NCI-H2029 treated with DMSO at 0.1 percent for 48 hours (cell line): Measurements from ENCODE around the gene TRMT2A.
A peak's percentile ranks its signal among the peaks of the same experiment; 100 is the strongest.
"Not testable (repeated sequence)": the region's sequence is repeated elsewhere in the genome, so short reads cannot be mapped to it uniquely, and the experiment has no call there.

Experiments used
- DNase-seq: peaks from one replicate; lab custom pipeline; 2025; lab: John Stamatoyannopoulos, UW

TRMT2A gene

DNA sequence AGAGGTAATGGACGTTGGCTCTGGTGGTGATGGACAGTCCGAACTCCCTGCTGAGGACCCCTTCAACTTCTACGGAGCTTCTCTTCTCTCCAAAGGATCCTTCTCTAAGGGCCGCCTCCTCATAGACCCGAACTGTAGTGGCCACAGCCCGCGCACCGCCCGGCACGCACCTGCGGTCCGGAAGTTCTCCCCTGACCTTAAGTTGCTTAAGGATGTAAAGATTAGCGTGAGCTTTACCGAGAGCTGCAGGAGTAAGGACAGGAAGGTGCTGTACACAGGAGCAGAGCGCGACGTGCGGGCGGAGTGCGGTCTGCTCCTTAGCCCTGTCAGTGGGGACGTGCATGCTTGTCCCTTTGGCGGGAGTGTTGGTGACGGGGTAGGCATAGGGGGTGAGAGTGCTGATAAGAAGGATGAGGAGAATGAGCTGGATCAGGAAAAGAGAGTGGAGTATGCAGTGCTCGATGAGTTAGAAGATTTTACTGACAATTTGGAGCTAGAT is 30.9 kb downstream of the TRMT2A start:
- DNase-seq, result no peak

DNA sequence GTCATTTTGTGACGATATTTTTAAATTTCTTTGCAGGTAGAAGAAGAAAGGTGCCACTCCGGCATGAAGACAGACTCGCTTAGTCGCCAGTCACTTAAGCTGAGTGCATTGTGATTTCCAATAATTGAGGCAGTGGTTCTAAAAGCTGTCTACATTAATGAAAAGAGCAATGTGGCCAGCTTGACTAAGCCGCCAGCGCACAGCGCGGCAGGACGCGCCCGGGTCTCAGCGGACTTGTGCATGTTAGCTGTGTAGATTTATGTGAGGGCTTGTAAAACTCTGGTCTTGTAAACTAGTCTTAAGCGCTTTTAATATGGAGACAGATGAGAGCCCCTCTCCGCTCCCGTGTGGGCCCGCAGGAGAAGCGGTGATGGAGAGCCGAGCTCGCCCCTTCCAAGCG is 31.4 kb downstream of the TRMT2A start:
- DNase-seq, result no peak

DNA sequence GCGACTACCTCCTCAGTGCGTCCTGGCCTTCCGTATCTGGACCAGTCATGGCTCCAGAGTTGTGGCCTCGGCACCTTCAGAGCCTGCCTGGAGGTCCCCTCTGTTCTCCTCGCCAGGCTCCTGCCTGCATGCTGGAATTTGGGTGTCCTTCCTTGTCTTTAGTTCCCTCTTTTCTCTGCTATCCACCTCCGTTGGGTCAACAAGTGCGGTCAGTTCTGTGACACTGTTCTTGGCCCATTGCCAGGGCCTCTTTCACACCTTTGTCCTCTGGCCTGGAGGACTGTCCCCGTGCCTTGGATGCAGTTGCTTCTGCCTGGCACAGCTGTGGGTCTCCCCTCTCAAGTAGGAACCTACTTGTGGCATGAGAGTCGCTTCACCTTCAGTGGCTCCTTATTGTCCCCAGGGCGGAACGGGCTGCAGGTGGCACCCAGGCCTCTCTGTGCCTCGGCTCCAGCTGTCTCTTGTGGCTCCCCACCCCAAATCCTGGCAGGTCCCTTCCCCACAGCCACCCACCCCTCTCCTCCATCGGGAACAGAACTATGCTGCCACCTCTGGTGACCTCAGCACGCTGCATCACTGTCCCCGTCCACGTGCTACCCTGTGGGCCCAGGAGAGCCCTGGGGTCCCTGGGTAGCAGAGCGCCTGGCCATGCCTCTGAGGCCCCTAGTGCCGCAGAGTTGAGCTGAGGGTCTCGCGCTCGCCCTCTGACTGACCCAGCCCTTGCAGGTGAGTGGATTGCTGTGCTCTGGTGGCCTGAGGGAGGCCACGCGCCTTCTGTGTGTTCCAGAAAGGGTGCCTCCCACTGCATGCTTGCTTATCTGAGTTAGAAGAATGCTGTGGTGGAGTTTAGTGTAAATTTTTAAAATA is 32.2 kb downstream of the TRMT2A start:
- DNase-seq, result no peak

DNA sequence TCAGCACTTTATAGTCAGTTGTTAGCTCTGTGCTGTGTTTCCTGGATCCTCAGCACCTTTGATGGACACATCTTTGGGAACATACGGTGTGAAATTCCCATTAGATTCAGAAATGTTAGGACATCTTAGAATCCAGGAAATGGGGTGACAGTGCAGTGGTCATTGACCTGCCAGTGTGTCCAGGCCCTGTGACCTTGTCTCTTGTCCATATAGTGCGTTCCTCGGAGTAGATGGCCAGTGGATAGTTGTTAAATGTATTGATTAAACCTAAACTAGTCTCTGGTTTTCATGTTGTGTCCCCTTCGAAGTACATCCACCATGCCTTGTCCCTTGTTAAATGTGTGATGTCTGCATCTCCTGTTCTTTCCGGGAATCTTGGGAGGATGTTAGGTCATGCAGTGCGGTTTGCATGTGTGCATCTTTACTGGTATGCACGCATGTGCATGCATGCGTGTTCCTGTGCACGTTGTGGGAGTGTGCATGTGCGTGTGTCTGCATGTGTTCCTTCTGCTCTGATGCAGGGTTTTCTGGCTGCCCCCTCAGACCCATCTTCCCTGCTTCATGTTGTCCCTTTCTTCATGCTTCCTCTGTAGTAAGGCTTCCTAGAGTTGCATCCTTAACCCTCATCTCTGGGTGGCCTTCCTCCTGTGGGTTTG is 33.0 kb downstream of the TRMT2A start:
- no peak for DNase-seq

DNA sequence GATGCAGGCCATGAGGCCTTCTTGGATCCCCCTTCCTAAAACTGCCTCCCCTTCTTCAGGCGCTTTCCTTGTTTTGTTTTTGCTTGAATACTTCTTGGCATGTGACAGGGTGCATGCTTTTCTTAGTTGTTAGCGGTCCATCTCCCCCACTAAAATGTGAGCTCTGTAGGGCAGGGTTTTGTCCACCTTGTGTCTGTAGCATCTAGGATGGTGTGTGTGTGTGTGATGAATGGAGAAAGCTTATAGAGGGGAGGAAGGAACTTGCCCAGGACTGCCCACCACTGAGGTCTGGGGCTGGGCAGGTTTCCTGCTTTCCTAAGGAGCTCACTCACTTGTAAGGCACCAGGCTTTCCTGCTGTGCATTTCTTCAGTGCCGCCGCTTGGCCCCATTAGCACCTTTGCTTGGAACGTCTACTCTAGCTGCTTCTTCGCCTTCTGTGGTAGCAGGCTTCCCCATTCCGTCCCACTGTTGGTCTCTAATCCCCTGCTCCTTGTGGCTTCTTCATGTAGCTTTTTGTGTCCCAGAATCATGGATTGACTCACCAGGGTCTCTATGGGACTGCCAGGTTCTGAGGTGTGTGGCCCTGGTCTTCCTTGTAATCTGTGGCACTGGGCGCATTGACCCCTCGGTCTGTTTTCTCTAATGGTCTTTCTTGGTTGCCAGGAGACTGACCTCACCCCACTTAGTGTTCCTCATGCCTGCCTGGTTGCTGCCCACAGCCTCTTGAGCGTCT is 33.7 kb downstream of the TRMT2A start:
- no peak for DNase-seq

DNA sequence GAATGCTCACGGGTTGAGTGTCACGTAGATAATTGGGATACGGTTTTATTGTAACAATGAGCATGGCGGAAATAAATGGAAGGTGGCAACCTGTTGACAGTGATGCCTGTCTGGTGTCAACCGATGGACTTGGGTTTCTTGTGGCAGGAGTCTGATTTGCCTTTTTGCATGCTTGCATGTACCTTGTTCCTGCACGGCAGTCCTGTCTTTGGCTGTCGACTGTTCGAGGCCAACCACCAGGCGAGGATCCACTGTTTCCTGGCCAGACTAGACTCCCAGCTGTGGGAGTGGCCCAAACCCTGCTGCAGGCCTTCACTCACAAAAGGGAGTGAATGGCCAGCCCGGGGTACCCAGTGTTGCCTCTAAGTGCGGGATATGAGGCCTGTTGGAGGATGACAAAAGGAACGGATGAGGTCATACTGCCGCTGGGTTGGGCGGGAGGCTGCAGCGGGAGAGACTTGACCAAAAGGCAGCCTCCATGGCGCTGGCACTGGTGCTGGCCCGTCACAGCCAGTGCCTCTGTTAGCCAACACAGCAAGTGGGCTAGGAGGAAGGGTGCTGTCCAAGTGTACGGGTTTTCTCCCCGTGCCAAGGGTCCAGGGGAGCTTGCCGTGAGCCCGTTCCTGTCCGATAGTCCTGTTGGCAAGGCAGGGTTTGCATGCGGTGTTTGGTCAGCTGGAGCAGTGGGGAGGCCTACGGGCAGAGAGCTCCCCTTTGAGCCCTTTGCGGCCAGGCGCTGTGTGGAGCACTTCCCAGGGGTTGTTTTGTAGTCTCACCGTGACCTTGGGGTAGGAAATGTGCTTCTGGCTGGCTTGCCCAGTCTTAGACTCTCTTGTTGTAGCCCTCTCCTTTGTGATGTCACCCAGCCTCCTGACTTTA is 36.0 kb downstream of the TRMT2A start:
- DNase-seq, result peak; percentile 42

DNA sequence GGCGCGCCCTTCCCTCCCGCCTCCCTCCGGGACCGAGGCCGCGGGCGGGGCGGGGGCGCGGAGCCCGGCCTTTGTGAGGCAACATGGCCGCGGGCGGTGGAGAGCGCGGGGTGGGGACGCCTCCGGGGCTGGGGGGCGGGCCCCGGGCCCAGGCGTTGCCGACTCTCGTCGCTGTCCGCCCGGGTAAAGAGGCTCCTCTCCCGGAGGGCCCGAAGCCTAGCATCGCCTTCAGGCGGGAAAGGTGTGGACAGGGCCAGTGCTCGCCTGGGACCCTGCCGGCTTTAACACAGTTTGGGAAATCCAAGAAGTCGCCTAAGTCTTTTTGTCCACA is 36.6 kb downstream of the TRMT2A start:
- no peak for DNase-seq

DNA sequence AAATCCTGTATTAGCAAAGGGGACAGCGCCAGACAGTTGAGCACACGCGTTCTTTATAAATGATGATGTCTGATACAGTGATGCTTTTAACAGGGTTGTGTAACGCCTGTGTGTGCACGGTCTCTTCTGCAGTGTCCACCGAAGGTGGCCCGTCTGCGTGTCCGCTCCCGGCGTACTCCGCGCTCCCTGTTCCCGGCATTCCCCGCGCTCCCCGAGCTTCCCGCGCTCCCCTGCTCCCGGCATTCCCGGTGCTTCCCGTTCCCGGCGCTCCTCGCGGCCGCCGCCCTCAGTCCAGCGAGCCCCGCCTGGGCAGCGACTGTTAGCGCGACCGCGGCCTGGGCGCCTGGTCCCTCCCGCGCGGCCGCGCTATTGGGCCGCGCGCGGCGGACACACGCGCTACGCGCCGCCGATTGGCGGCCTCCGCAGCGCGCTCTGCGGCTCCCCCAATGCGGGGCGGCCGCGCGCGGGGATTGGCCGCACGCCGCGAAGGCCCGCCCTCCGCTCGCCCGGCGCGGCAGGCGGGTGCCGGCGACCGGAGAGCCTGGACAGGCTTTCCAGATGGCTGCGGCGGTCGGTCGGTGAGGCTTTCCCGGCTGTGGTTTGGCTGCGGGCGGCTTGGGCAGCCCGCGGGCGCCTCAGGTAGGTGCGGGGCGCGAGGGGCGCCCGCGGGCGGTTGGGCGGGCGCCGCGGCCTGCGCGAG is 37.1 kb downstream of the TRMT2A start, which contains the start of gene DGCR8:
TSS of gene DGCR8 (plus strand) at position 497 of the 700 bp plus-strand sequence. CDS start 5,723 bp downstream, outside the sequence.
- DNase-seq, result peak; percentile 68

DNA sequence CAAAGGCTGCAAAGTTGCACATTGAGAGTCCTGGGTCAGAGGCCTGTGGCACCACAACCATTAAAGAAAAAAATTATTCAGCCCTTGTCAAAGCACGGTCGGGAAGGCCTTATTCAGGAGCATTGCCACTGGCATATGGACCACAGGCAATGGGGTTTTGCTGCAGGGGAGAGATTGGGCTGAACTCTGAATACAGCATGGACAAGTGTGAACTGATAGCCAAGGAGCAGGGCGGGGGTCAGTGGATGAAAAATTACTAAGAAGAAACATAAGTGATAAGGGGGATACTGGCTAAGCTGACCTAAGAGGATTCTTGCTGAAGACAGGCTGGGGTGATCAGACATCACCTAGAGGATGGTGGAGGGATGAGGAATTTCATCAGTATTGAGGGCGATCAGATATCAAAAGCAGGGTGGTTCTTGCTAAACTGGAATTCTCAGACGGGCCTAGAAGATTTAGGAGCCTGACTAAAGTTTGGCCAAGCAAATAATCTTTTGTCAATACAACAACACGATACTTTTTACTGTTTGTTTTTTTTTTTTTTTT is 40.3 kb downstream of the TRMT2A start:
- DNase-seq, result no peak

DNA sequence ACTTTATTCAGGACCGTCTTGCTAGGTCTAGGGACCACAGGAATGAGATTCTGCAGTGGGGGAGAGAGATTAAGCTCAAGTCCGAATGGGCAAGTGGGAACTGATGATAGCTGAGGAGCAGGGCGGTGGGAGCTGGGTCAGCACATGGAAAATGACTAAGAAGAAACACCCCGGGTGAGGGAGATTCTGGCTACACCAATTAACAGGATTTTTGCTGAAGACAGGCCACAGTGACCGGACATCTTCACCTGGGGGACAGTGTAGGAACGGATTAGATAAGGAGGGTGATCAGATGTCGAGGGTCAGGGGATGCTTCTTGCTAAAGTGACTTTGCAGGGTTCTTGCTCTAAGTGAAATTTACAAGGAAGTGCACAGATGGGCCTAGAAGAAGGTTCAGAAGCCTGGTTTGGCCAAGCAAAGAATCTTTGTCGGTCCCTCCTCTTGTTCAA is 45.5 kb downstream of the TRMT2A start:
- DNase-seq, result no peak

DNA sequence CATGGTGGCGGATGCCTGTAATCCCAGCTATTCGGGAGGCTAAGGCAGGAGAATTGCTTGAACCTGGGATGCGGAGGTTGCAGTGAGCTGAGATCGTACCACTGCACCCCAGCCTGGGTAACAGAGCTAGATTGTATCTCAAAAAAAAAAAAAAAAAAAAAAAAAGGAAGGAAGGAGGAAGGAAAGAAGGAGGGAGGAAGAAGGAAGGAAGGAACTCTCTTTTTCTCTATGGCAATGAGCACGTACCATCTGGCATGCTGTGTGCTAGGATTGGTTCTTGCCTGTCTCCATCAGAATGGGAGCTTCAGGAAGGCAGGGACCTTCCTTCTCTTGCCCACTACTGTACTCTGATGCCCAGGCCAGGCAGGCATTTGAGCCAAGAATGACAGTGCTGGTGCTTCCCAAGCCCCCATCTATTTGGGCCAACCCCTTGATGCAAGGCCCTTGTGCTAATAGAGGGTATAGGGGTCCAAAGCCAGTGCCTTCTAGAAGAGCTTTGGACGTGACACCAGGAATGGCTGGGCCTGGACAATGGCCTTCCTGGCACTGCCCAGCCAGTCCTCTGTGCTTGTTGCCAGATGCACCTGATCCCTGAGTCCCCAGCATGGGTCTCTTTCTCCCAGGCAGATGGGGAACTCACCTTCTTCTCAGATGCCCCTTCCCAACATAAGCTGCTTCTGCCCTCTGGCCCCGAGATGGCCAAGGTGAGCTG is 47.5 kb downstream of the TRMT2A start:
- DNase-seq, result no peak

DNA sequence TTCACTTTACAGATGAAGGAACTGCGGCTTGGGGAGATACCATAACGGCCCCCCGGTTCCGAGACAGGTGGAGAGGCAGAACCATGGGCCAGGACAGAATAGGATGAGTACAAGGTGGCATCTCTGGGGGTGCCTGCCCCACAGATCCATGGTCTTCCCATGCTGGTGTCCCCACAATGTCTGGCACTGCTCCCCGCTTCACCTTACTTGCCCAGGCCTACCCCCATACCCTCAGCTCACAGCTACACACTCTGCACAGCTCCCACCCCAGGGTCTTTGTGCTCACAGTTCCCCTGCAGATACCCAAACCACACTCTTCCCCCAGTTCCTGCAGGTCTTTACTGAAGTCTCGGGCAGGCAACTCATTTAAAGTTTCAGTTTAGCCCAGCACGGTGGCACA is 48.4 kb downstream of the TRMT2A start:
- no peak for DNase-seq

DNA sequence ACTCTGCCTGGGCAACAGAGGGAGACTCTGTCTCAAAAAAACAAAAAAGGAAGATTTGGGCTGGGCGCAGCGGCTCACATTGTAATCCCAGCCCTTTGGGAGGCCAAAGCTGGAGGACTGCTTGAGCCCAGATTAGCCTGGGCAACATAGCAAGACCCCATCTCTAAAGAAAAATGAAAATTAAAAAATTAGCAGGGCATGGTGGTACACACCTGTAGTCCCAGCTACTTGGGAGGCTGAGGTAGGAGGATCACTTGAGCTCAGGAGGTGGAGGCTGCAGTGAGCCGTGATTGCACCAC is 49.7 kb downstream of the TRMT2A start:
- DNase-seq, result not testable (repeated sequence)

DNA sequence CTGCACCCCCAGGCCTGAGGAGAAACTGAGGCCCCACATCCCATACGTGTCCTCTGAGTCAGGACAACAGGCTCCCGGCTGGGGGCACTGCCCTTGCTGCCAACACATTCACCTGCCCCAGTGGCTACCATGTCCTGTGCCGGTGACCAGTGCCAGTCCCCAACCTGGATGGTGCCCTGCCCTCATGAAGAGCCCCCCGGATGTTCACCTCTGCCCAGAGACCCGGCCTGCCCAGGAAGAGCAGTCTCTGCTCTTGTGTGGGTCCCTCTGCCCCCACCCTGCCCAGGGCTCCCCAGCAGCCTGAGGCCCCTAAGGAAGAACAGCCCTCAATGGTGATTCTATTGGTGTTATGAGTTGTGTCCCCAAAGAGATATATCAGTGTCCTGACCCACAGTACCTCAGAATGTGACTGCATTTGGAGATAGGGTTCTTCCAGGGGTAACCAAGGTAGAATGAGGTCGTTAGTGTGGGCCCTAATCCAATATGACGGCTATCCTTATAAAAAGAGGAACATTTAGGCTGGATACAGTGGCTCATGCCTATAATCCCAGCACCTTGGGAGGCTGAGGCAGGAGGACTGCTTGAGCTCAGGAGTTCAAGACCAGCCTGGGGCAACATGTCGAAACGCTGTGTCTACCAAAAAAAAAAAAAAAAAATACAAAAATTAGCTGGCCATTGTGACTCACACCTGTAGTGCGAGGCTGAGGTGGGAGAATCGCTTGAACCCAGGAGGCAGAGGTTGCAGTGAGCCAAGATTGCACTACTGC is 50.2 kb downstream of the TRMT2A start:
- DNase-seq, result no peak

DNA sequence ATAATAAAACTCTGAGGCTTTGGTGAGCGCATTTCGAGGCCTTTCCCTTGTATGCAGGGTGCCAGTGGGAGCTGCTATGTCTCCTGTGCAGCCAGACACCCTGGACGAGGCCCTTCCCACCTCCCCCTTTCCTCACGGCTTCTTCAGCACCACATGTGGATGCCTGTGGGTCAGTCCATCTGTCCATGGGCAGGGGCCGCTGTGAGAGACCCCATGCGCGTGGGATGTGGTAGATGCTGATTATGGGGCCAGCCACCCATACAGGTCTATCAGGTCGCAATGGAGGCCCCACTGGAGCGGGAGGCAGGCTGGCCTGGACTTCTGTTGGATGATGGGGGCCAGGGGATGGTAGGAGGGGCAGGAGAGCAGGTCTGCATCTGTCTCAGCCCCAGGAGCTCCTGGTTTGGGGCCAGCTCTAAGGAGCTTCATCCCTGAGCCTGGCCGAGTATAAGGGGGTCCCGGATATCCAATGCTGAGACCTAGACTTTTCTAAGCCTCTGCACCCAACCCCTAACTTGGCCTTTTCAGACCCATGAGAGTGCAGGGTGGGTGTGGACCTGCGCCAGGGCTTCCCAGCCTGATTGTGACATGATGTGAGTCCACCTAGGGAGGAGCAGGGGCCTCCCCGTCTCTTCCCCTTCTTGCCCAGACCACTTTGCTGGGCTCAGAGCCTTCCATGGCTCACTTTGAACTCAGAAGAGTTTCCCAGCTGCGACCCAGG is 51.0 kb downstream of the TRMT2A start:
- no peak for DNase-seq

DNA sequence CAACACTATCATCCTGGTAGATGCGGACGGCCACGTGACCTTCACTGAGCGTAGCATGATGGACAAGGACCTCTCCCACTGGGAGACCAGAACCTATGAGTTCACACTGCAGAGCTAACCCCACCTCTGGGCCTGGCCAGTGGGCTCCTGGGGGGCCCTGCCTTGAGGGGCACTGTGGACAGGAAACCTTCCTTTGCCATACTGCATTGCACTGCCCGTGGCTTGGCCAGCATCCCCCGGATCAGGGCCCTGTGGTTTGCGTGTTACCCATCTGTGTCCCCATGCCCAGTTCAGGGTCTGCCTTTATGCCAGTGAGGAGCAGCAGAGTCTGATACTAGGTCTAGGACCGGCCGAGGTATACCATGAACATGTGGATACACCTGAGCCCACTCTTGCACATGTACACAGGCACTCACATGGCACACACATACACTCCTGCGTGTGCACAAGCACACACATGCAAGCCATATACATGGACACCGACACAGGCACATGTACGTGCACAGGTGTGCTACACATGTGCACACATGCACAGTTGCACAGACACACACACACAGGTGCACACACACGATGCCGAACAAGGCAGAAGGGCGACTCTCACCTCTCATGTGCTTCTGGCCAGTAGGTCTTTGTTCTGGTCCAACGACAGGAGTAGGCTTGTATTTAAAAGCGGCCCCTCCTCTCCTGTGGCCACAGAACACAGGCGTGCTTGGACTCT is 52.3 kb downstream of the TRMT2A start:
- no peak for DNase-seq

DNA sequence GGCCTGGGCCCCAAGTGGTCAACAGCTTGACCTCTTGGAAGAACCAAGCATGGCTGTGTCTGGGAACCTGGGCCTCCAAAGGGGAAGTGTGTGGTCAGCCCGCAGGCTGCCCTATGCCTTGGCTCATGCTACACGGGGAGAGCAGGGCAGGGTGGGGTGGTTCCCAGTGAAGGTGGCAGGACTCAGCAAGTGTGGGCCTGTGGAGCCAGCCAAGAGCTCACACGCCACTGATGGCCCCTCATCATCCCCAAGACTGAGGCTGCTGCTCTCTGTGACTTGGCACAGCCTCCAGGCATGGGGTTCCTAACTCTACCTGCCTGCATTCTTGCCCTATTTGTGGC is 52.9 kb downstream of the TRMT2A start:
- no peak for DNase-seq
